Endodermal cell (in vitro differentiated cells): Measurements from ENCODE around the gene PLEKHG2. TPM values are rescaled to one million over a fixed set of nuclear protein-coding genes. Genes with fewer than 3 reads are reported as not detected.

Source experiments
- DNase-seq: peaks from one replicate; pipeline ENCODE4 v3.0.0-alpha.2; 2017
- H3K27ac ChIP-seq: 2 replicates; pipeline ENCODE4 v1.5.1; 2013; ENCODE audit warnings: mild to moderate bottlenecking, low read depth, low read length, moderate library complexity
- H3K27me3 ChIP-seq: 2 replicates; pipeline ENCODE4 v1.6.1; 2013; ENCODE audit warnings: mild to moderate bottlenecking, low read length, moderate library complexity; ENCODE audit not compliant: insufficient read depth, control insufficient read depth, poor library complexity, severe bottlenecking
- H3K36me3 ChIP-seq: 2 replicates; pipeline ENCODE4 v1.7.0; 2013; ENCODE audit warnings: mild to moderate bottlenecking, low read length, moderate library complexity; ENCODE audit not compliant: control insufficient read depth, insufficient read depth
- H3K4me1 ChIP-seq: one replicate; pipeline ENCODE4 v1.7.0; 2013; ENCODE audit warnings: low read length; ENCODE audit not compliant: control insufficient read depth, insufficient read depth
- H3K4me3 ChIP-seq: 2 replicates; pipeline ENCODE4 v1.5.1; 2013; ENCODE audit warnings: mild to moderate bottlenecking, low read length, moderate library complexity
- H3K9ac ChIP-seq: 2 replicates; pipeline ENCODE4 v1.6.1; 2013; ENCODE audit warnings: mild to moderate bottlenecking, low read length, moderate library complexity; ENCODE audit not compliant: poor library complexity, severe bottlenecking; ENCODE audit errors: extremely low read depth
- H3K9me3 ChIP-seq: 2 replicates; pipeline ENCODE4 v1.6.1; 2013; ENCODE audit warnings: mild to moderate bottlenecking, low read length, moderate library complexity; ENCODE audit not compliant: control insufficient read depth
- H3K27ac Mint-ChIP-seq: 2 replicates; pipeline ENCODE4 v1.8.0; 2020; ENCODE audit warnings: mixed read lengths
- H3K27me3 Mint-ChIP-seq: 2 replicates; pipeline ENCODE4 v1.8.0; 2021; ENCODE audit warnings: mild to moderate bottlenecking, mixed read lengths; ENCODE audit not compliant: insufficient read depth
- H3K36me3 Mint-ChIP-seq: 2 replicates; pipeline ENCODE4 v1.8.0; 2020; ENCODE audit warnings: low read depth, mixed read lengths
- H3K4me1 Mint-ChIP-seq: 2 replicates; pipeline ENCODE4 v1.8.0; 2020; ENCODE audit warnings: mixed read lengths
- H3K4me3 Mint-ChIP-seq: 2 replicates; pipeline ENCODE4 v1.8.0; 2020; ENCODE audit warnings: mild to moderate bottlenecking, moderate library complexity, mixed read lengths
- H3K9me3 Mint-ChIP-seq: 2 replicates; pipeline ENCODE4 v1.8.0; 2020; ENCODE audit warnings: mild to moderate bottlenecking, mixed read lengths
- CTCF ChIP-seq: fragments of 200-600 bp; sonication (generic); conservative IDR thresholded peaks from 2 replicates; pipeline ENCODE4 v1.5.0; 2021; ENCODE audit warnings: antibody characterized with exemption, mild to moderate bottlenecking
- WGBS, 2 experiments: methylation state at CpG; one replicate each; pipeline versions ENCODE4 v1.1.5 to v1.1.7; 2013; ENCODE audit warnings: missing lambda C conversion rate in 2 of 2, mixed read lengths in 1 of 2; ENCODE audit not compliant: insufficient coverage in 1 of 2, insufficient read length in 1 of 2; 5-methylcytosine and 5-hydroxymethylcytosine counted together
- total RNA-seq, 2 donors: library from RNA; stranded (reverse); fragmentation: NEBNext Ultra II Directional in 1 of 2; extraction: Animal tissue kit (Norgen Biotek cat#: 25700) in 1 of 2; gene quantifications; 2 replicates in 1 of 2; 3 replicates in 1 of 2; pipeline ENCODE4 v1.2.1, GENCODE V29; 2021

The PLEKHG2 gene
- total RNA-seq, 2 donors from 2014 or later: 127 to 160 TPM

GRCh38 chr19:39433480-39434079 lies 21.1 kb downstream of the PLEKHG2 start:
- peaks cover 37% of the 10 kb centered on the region for H3K36me3 Mint-ChIP-seq
- H3K27ac ChIP-seq: no peak overlapping the region
- H3K27ac Mint-ChIP-seq: peak overlapping the region; percentile 76

GRCh38 chr19:39434123-39435076 lies 21.9 kb downstream of the PLEKHG2 start:
- H3K36me3 Mint-ChIP-seq: peaks cover 37% of the 10 kb centered on the region
- DNase-seq: no peak
- H3K27me3 Mint-ChIP-seq: no peaks in the 10 kb centered on the region
- H3K4me3 Mint-ChIP-seq: peak overlapping the region; percentile 100
- peak overlapping the region; percentile 98 for H3K9ac ChIP-seq
- peak overlapping the region; percentile 99 for H3K27ac Mint-ChIP-seq
- peak overlapping the region; percentile 99 for H3K4me3 ChIP-seq
- peaks cover 19% of the 10 kb centered on the region for H3K4me1 Mint-ChIP-seq
- whole genome bisulfite sequencing, 2 experiments: 67 to 74% methylated on average over 10 of the region's 10 CpGs
- no peak overlapping the region for H3K27ac ChIP-seq
- no peaks in the 10 kb centered on the region for H3K27me3 ChIP-seq
- TF ChIP-seq CTCF: no peak
- H3K36me3 ChIP-seq: peaks cover 31% of the 10 kb centered on the region
- H3K4me1 ChIP-seq: no peaks in the 10 kb centered on the region
- H3K9me3 Mint-ChIP-seq: no peaks in the 10 kb centered on the region
- no peaks in the 10 kb centered on the region for H3K9me3 ChIP-seq

More at GRCh38 chr19:39433480-39434079, 21.1 kb downstream of the PLEKHG2 start:
- H3K27me3 Mint-ChIP-seq: no peaks in the 10 kb centered on the region
- Histone ChIP-seq H3K9ac (no peak overlapping the region), H3K4me1 (peaks cover 5% of the 10 kb centered on the region), H3K9me3 (no peaks in the 10 kb centered on the region), H3K27me3 (no peaks in the 10 kb centered on the region), H3K4me3 (peak overlapping the region; percentile 99), H3K36me3 (peaks cover 31% of the 10 kb centered on the region)
- DNase-seq: no peak
- peaks cover 25% of the 10 kb centered on the region for H3K4me1 Mint-ChIP-seq
- 95 to 100% methylated on average over 6 to 8 of the region's 8 CpGs for WGBS, 2 experiments
- peak overlapping the region; percentile 32 for H3K4me3 Mint-ChIP-seq
- no peaks in the 10 kb centered on the region for H3K9me3 Mint-ChIP-seq
- no peak for TF ChIP-seq CTCF

- no peaks in the 10 kb centered on the region for H3K9me3 Mint-ChIP-seq
- H3K9ac ChIP-seq: peak within 1 kb of the TSS; percentile 98
- no peaks in the 10 kb centered on the region for H3K27me3 ChIP-seq
- H3K4me1 Mint-ChIP-seq: peaks cover 19% of the 10 kb centered on the region
- TF ChIP-seq CTCF: no peak
- peaks cover 37% of the 10 kb centered on the region for H3K36me3 Mint-ChIP-seq
- H3K27ac Mint-ChIP-seq: peak within 1 kb of the TSS; percentile 99
- peak; percentile 99 for DNase-seq
- H3K4me3 Mint-ChIP-seq: peak within 1 kb of the TSS; percentile 100
- no peaks in the 10 kb centered on the region for H3K4me1 ChIP-seq
- H3K27me3 Mint-ChIP-seq: no peaks in the 10 kb centered on the region
- H3K9me3 ChIP-seq: no peaks in the 10 kb centered on the region
- peak within 1 kb of the TSS; percentile 75 for H3K27ac ChIP-seq
- peak within 1 kb of the TSS; percentile 99 for H3K4me3 ChIP-seq
- WGBS, 2 experiments: 0 to 1% methylated on average over 31 to 61 of the region's 61 CpGs
- peaks cover 31% of the 10 kb centered on the region for H3K36me3 ChIP-seq
Measured at GRCh38 chr19:39435499-39436349, 23.3 kb downstream of the PLEKHG2 start, which contains the start of gene RPS16. Gene RPS16, minus strand, starts transcription at chr19:39435949. Its CDS starts 54 bp downstream, at chr19:39435895.
